Anterior cingulate cortex (tissue), 58 donors: ENCODE results near the gene B3GNT3.
"Not testable (repeated sequence)": the region's sequence is repeated elsewhere in the genome, so short reads cannot be mapped to it uniquely, and the experiment has no call there.

Experiments used
- DNase-seq, 58 donors: peaks; one replicate each; lab custom pipeline; 2025; lab: John Stamatoyannopoulos, UW

Gene B3GNT3

GRCh38 chr19:17796013-17796837 lies 1.3 kb downstream of the B3GNT3 start:
- no peak for DNase-seq

GRCh38 chr19:17796838-17797423 lies 2.0 kb downstream of the B3GNT3 start:
- no peak for DNase-seq

GRCh38 chr19:17797424-17798201 lies 2.7 kb downstream of the B3GNT3 start:
- no peak for DNase-seq

GRCh38 chr19:17798599-17798998 lies 3.7 kb downstream of the B3GNT3 start:
- not testable (repeated sequence) for DNase-seq

GRCh38 chr19:17802137-17802858 lies 7.4 kb downstream of the B3GNT3 start:
- no peak for DNase-seq

- peak in 1 of 58 donors; percentile 10 for DNase-seq
These were observed 8.4 kb downstream of the B3GNT3 start for GRCh38 chr19:17803264-17803896.

GRCh38 chr19:17805427-17805826 lies 10.5 kb downstream of the B3GNT3 start:
- no peak for DNase-seq

GRCh38 chr19:17806945-17807344 lies 12.0 kb downstream of the B3GNT3 start:
- no peak for DNase-seq

GRCh38 chr19:17807731-17808316 lies 12.9 kb downstream of the B3GNT3 start:
- no peak for DNase-seq

GRCh38 chr19:17811103-17811502 lies 16.2 kb downstream of the B3GNT3 start:
- DNase-seq = no peak

- no peak for DNase-seq
These were observed 16.7 kb downstream of the B3GNT3 start for GRCh38 chr19:17811681-17812080.

GRCh38 chr19:17812099-17812498 lies 17.2 kb downstream of the B3GNT3 start:
- DNase-seq = no peak

GRCh38 chr19:17817668-17818363 lies 22.9 kb downstream of the B3GNT3 start:
- DNase-seq = no peak

GRCh38 chr19:17821190-17821589 lies 26.3 kb downstream of the B3GNT3 start, which contains the start of gene INSL3:
Gene INSL3 (minus strand): TSS chr19:17821519. CDS start chr19:17821506, 13 bp downstream.
- DNase-seq = no peak

- DNase-seq = no peak
These were observed 29.4 kb downstream of the B3GNT3 start for GRCh38 chr19:17824339-17824738.

- no peak for DNase-seq
These were observed 31.6 kb downstream of the B3GNT3 start for GRCh38 chr19:17826508-17827056.

GRCh38 chr19:17829855-17830566 lies 35.1 kb downstream of the B3GNT3 start:
- peak in 42 of 58 donors; percentile 6 to 70 (median 38) for DNase-seq
